8988T (cell line): Measurements from ENCODE around the gene DLEU7.

Experiments
- DNase-seq: peaks from one replicate; pipeline ENCODE4 v3.0.0; 2011

DLEU7 gene

DNA sequence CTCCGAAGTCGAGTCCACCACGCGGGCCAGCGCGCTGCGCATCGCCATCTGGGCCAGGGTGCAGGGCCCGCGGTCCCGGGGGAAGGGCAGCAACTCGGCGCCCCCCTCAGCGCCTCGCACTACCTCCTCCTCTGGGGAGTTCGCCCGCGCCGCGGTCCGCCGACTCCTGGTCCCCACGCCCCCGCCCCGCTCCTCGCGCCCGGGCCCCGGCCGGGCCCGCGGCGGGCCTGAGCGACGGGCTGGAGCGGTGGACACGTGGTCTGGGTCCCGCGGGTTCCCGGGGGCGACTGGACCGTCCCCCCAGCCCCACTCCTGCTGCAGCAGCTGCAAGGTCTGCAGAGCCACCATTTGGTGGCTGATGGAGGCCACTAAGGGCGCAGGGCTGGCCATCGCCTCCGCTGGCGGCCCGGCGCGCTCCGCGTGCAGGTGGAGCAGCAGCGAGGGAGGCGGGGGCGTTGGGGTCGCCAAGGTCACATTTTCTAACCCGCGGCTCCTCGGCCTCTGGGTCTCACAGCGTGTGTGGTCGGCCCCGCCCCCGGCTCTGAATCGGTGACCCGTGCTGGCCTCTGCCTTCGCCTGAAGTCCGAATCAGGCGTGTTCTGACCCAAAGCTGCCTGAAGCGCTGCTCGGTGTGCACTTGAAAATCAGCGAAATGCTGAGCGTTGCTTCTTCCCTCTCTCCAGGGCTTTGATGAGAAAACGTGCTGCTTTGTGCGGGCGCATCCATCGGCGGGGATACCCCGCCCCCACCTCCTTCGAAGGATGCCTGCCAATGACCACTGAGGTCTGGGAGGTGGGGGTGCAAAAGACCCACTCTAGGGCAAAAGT lies at the start of gene DLEU7:
Gene DLEU7, minus strand, starts transcription at position 436 of the 827 bp plus-strand sequence. Its CDS starts 46 bp downstream, at position 390.
- DNase-seq, result no peak

DNA sequence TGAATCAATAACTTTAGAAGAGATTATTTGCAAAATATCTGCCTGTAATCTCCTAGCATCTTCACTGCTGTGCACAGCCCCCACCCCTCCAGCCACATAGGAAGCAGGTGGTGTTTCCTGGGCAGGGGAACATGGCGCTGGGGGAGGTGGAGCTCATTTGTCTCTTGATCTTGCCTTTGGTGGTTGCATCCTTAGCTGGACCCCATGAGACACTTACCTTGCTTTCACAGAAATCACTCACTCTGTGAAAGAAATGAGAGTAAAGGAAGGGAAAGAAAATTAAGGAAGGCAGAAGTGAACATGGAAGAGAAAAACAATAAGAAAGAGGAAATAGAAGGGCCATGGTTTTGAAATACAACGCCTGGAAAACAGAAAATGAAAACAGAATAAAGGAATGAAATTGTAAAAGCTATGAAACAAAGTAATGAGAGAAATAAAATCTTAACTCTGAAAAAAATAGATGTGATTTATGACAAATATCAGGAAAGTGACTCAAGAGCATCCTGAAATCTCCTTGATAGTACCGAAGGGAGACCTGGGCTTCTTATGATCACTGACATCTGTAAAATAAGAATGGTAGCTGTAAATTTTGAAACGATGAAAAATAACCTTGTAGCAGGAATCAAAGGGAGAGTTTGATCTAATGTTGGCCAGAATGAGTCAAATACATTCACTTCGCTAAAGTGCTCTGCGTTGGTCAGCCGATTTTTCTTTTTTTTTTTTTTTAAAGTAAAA lies 48.9 kb upstream of the DLEU7 start:
- no peak for DNase-seq

DNA sequence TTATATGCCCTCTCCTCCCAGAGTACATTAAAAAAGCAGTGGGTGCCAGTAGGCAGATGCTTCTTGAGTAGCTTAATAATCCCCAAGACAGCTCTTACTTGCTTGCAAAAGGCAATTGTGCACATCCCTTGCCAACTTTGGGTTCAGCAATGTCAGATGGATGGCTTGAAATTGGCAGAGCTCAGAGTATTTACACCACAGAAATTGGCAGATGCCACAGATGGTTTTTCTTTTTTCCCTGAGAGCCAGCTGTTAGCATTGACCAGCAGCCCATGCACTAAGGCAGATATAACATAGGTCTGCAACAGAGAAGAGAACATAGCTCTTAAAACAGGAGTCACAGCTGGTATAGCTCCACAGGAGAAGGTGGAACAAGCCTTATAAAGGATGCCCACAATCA lies 47.7 kb upstream of the DLEU7 start:
- DNase-seq, result no peak

DNA sequence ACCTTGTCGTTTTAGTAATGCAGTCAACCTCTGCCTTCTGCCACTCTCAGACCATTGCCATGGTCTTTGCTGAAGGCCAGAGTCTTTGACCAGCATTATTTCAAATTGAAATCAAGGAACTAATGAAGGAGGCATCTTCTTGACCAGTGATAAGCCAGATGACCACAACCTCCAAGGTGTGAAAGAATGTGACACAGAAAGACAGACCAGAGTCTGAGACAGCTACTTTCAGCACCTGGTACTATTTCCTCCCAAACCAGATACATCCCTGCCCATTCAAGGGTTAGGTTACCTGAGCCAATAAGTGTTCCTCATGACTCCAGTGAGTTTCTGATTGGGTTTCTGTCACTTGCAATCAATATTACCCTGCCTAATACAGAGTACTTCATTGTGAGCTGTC lies 45.8 kb upstream of the DLEU7 start:
- no peak for DNase-seq

DNA sequence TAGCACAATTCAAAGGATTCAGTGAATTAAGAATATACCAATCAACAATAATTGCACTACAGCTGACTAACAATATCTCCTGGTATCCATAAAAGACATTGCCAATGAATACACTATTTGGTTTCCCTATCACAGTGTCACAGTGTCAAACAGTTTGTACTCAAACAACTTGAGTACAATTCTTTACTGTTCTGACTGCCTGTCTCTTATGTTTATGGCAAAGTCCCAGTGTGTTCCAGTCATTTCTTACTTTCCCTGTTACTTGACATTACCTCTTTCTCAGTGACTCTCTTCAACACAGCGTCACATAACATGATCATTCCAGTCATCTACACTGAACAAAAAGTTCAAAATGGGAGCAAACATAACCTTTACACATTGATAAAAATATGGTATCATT lies 44.9 kb upstream of the DLEU7 start:
- DNase-seq, result no peak

DNA sequence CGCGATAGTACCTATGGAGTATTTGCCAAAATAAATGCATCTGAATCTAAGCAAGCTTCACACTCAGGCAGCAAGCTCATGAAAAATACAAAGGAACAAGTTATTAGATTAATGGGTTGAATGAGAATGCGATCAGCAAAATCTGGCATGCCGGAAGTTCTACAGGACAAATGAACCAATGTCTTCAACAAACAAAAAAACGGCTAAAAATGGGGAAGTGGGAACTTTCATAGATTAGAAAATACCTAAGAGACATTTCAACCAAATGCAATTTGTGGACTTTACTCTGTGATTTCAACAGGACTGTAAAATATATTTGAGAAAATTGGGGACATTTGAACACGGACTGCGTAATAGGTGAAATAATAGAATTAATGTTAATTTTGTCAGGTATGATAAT lies 43.7 kb upstream of the DLEU7 start:
- no peak for DNase-seq

DNA sequence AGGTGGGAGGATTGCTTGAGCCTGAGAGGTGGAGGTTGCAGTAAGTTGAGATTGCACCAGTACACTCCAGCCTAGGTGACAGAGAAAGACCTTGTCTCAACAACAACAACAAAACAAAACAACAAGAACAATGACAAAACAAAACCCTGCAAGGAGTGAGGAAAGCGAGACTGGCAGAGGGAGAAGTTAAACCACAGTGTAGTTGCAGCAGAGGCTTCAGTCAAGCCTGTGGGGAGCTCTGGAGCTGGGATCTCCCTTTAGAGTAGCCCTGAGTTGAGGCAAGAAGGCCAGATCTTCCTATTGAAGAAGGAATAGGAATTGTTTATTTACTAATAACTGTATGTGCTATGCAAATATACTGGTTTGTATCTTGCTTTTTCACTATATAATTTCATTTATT lies 40.8 kb upstream of the DLEU7 start:
- no peak for DNase-seq

DNA sequence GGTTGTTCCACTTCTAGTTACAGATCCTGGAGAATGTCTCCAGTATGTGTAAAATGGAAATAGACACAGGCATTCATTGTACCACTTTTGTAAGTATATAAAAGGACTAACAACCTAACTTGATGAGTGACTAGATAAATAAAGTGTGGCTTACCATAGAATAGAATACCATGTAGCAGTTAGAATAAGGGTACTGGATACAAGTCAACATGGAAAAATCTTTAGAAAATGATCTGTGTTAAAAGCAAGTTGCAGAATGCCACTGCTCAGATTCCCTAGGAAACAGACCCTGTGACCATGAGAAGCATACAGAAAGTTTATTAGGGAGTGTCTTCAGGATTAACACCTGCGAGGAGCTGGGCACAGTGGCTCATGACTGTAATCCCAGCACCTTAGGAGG lies 40.2 kb upstream of the DLEU7 start:
- DNase-seq, result no peak

DNA sequence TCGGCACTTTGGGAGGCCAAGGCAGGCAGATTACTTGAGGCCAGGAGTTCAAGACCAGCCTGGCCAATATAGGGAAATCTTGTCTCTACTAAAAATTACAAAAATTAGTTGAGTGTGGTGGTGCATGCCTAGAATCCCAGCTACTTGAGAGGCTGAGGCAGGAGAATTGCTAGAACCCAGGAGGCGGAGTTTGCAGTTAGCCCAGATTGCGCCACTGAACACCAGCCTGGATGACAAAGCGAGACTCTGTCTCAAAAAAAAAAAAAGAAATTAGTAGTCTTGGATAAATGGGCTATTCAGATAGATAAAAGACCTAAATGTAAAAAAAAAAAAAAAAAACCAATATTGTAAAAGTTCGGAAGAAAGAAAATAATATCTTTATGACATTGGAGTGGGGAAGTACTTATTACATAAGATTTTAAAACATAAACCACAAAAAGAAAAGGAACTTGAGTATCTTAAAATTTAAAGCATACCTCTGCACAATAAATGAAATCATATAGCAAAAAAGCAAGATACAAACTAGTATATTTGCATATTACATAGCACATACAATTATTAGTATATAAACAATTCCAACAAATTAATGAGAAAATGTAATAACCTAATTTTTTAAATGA lies 39.4 kb upstream of the DLEU7 start:
- DNase-seq, result no peak

DNA sequence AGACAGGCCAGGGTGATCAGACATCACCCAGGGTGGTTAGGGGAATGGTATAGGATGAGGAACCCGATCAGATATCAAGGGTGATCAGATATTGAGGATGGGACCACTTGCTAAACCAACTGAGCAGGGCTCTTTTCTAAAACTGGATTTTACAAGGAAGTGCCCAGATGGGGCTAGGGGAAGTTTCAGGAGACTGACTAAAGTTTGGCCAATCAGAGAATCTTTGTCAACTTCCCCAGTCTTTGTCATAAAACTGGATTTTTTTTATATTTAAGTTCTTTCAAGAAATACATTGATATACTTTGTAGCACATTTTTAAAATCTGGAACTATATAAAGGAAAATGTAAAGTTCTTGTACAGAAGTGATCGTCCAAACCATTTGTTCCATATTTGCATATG lies 30.5 kb upstream of the DLEU7 start:
- DNase-seq, result no peak

DNA sequence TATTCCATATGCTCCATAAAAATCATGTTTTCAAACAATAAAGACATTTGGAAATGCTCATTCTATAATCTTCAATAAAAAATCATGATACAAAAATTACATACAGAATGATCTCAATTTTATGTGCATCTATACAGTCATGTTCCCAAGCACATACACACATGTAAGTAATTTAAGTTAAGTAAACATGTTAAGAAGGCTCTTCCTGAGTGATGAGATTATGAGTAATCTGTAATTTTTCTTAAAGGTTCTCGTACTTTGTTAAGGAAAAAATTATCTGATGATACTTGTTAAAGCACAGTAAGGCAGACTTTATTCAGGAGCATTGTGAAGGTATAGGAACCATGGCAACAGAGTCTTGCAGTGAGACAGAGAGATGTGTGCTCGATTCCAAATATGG lies 30.0 kb upstream of the DLEU7 start:
- no peak for DNase-seq

DNA sequence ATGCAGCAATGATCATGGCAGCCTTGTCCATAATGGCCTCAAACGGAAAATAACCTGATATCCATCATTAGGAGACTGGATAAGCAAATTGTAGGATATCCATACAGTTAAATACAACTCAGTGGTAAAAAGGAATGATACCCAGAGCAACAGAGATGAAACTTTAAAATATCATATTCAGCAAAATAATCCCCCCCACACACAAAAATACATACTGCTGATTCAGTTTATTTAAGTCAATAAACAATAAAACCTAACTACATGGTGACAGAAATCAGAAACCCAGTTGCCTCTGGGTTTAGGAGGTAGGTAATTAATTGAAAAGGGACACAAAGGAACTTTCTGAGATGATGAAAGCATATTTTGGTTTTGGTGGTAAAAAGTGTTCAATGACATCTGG lies 27.9 kb upstream of the DLEU7 start:
- no peak for DNase-seq

DNA sequence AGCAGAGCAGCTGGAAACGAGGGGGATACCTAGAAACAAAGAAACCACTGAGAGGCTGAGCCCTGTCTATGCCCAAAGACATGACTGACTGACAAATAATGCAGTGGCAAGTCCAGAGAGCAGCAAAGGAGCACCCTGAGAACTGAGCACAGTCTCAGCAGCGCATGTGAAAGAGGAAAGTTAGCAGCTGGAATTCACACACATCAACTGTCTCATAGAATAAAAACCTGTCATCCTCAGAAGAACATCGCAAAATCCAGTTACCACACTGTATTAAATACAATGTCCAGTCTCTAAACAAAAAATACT lies 24.1 kb upstream of the DLEU7 start:
- no peak for DNase-seq

DNA sequence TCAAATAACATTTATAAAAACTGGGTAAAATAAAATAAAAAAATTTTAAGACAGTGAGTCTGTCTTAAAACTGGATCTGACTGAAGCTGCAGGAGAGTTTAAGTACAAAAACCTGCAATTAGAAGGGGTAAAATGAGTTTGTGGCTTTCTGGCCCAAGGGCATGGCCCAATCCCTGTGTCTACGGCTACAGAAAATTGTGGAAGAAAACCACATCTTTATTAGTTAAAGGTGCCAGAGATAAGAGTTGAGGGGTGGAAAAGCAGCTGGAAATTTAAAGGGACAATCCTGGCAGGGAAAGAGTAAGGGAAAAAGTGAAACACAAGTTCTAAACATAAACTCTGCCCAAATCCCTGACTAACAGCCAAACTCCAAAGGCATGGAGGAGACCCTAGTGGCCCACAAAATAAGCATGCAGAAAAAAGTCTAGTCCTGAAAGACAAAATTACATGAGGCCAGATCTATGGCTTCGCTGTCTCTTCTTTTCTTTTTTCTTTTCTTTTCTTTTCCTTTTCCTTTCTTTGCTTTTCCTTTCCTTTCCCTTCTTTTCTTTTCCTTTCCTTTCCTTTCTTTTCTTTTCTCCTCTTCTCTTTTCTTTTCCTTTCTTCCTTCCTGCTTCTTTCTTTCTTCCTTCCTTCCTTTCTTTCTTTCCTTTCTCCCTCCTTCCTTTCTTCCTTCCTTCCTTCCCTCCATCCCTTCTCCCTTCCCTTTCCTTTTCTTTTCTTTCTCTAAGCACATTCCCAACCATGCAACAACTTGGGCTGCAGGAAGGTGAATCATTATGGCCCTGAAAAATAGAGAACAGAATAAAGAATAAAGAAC lies 23.5 kb upstream of the DLEU7 start:
- no peak for DNase-seq

DNA sequence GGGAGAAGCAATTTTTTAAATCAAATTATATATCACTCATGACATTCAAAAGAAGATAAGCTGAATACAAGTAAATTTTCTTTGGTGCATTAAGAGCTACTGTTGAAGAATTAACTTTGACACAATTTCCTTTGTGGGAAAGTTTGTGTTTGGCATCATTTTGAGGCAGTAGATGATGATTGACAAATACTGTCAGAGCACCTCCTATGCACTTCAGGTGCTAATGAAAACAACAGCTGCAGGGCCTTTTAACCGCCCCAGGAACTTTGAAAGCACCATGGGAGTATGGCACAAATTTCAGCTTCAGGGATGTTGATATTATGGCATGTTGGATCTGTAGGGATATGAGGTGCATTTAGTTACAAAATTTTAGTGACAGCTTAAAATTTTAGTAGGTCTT lies 21.0 kb upstream of the DLEU7 start:
- DNase-seq, result no peak

DNA sequence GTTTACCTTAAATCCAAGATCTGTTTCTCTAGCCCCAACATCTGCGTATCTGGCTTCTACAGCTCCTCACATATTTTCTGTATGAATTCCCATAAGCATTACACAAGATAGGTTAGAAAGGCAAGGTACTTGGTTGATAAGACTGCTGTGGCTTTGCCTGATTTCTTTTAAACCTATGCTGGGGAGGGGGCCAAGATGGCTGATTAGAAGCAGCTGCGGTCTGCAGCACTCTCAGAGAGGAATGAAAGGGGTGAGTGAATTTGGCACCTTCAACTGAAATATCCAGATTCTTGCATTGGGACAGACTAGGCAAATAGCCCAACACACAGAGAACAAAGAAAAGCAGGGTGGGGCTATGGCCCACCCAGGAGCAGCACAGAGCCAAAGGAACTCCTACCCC lies 12.2 kb upstream of the DLEU7 start:
- DNase-seq, result no peak

DNA sequence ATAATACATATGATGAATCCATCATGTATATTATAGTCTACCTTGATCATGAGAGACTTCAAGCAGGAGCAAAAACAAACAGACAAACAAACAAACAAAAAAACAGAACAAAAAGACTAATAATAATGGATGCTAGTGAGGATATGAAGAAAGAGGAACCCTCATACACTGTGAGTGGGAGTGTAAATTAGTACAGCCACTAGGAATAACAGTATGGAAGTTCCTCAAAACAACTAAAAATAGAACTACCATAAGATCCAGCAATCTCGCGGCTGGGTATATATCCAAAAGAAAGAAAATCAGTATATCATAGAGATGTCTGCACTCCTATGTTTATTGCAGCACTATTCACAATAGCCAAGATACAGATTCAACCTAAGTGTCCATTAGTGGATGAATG lies 7.0 kb upstream of the DLEU7 start:
- DNase-seq, result no peak

DNA sequence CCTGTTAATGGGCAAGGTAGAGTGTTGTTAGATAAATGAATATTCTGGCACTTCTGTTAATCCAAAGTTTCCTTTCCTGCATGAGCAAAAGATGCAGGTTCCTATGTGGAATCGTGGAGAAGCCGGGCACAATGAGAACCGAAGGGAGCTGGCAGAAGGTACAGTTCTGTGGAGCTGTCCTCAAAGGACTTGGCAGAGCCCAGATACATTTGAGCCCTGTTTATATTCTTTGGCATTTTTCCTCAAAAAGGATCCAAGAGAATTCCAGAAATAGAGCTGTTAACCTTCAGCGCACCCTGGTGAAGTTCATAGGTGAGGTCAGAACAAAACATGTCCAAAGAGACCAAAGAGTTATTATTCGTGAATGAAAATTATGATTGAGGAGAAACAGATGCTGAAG lies 4.0 kb upstream of the DLEU7 start:
- DNase-seq, result no peak

DNA sequence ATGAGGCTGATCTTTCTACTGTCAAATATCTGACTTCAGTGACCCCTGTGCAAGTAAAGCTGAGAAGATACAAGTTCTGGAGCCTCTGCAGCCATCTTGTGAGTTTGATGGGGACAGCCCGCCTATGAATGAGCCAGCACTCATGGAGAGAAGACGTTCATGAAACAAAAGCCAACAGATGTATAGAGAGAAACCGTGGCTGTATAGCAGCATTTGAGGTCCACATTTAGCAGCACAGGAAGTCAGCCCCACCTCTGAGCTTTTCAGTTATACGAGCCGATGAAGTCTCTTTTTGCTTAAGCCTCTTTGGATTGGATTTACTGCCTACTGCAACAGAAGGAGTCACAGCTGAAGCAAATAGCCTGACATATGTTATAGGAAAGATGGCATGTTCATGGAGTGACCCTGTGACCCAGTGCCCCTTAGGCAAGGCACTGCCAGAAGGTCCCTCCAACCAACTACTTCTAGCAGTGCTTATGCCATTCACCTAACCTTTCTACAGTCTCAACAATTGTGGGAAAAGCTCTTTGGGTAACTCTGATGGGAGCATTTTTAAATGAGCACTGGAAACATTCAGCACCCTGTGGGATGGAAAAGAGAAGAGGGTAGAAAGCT lies 3.5 kb upstream of the DLEU7 start:
- DNase-seq, result no peak

DNA sequence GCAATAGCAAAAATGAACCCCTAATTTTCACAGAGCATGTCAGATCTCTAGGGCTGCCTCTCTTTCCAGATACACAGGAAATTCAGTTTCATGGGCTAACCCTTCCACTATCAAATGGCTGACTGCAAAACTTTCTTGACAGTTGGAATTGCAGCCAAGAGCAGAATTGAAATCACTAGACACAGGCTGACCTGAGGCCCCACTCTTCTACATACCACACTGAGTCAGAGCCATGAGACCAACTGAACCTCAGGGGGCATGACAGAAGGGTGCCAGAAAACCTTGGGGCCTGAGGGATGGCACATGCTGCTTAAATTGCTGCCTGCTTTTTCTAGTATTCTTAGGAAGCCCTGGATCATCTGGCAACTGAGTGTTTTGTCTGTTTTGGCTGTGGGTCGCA lies 1.7 kb upstream of the DLEU7 start:
- DNase-seq, result no peak

DNA sequence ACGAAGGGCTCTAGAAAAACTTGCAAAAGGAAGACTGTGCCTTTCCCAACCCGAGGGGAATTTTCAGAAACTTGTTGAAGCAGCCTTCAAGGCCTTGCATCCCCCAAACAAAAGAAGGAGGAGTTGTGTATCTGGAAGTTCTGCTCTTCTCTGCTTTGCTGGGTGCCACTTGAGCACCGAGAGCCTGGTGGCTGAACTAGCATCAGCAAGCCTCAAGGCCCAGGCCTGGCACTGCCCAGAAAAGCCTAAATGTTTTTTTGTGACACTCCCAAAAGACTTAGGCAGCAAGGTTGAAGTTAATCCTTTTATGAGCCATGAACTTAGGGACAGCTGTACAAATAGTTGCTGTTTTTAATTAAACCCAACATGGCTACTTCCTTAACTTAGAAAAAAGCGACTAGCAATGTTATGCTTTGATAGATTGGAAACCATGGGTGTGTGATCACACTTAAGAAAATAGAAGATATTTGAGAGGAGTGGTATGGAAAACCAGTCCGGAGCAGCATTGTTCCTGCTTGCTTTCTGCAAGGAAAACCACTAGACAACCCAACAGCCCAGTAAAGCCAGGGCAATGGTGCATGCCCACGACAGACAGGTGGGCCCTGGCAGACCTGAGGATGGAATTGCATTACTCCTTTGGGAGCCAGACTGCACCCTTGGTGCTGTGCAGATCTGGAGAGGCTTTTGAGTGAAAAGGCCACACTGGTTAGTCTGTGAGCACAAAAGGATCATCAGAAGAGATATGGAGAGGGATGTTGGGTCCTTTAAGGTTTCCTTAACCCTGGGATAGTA lies 788 bp upstream of the DLEU7 start:
- DNase-seq, result no peak

DNA sequence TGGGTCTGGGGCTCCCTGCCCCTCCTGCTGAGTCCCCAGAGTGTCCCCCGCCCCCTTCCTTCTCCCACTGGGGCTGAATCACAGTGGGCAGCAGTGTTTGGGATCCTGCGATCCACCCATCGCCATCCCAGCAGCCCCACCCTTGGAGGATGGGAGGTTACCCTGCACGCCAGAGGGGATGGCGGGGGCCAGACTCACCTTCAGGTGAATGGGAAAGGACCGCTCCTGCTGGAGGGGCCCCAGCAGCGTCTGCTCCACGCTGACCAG lies 569 bp downstream of the DLEU7 start:
- DNase-seq, result no peak
